Thyroid gland (tissue), 4 donors: ENCODE data around the gene CIAO3. TPM values are rescaled to one million over a fixed set of nuclear protein-coding genes. Genes with fewer than 3 reads are reported as not detected.
"Not testable (repeated sequence)": the region's sequence is repeated elsewhere in the genome, so short reads cannot be mapped to it uniquely, and the experiment has no call there.

ENCODE experiments used
- DNase-seq, 2 donors: peaks; one replicate each; pipeline ENCODE4 v3.0.0-alpha.2; 2019
- H3K27ac ChIP-seq, 3 donors: fragments of 200-600 bp; sonication (generic); 1 replicate in 2 of 3; 2 replicates in 1 of 3; pipeline ENCODE4 v1.5.1; 2016 to 2019; ENCODE audit warnings: mild to moderate bottlenecking in 1 of 3, moderate library complexity in 1 of 3
- H3K27me3 ChIP-seq: fragments of 200-600 bp; sonication (generic); one replicate; pipeline ENCODE4 v1.5.1; 2019
- H3K36me3 ChIP-seq, 2 donors: fragments of 200-600 bp; sonication (generic); one replicate each; pipeline ENCODE4 v1.5.1; 2016 to 2019
- H3K4me1 ChIP-seq, 2 donors: fragments of 200-600 bp; sonication (generic); one replicate each; pipeline ENCODE4 v1.5.1; 2017 to 2019
- H3K4me3 ChIP-seq, 3 donors: fragments of 200-600 bp; sonication (generic); replicated peaks in 1 of 3; 1 replicate in 2 of 3; 2 replicates in 1 of 3; pipeline ENCODE4 v1.5.1; 2016; ENCODE audit warnings: mild to moderate bottlenecking in 1 of 3
- H3K9me3 ChIP-seq: fragments of 200-600 bp; sonication (generic); one replicate; pipeline ENCODE4 v1.5.1; 2017
- POLR2A ChIP-seq, 2 donors: fragments of 450-650 bp; IDR thresholded peaks; one replicate each; pipeline ENCODE4 v1.6.1; 2017; ENCODE audit warnings: antibody characterized with exemption in 2 of 2, mild to moderate bottlenecking in 2 of 2, moderate library complexity in 1 of 2
- WGBS, 2 donors: methylation state at CpG; one replicate each; pipeline ENCODE4 v1.1.5; 2017; 5-methylcytosine and 5-hydroxymethylcytosine counted together
- intact Hi-C: fragments of 100-400 bp; cut with DNase I; formaldehyde crosslinking; loops from one replicate; pipeline ENCODE4 v1.15.1; 2023
- total RNA-seq, 4 donors: library from RNA; depleted of rRNA; stranded (reverse); fragments of >200 nt; gene quantifications; one replicate each; pipeline ENCODE4 v1.2.3, GENCODE V29; 2016
- TF ChIP-seq, protein P1 (sequence below), 6 experiments: fragments of 200-600 bp in 3 of 6; fragments of 450-650 bp in 3 of 6; sonication (generic) in 3 of 6; IDR thresholded peaks; one replicate each; pipeline ENCODE4 v1.5.1; 2016 to 2019; ENCODE audit warnings: antibody characterized with exemption in 6 of 6, mild to moderate bottlenecking in 2 of 6, inconsistent platforms in 1 of 6, moderate library complexity in 1 of 6

The CIAO3 gene
- total RNA-seq, 4 donors from 2014 or later, result 38.7 to 53.8 (median 44.6) TPM

DNA sequence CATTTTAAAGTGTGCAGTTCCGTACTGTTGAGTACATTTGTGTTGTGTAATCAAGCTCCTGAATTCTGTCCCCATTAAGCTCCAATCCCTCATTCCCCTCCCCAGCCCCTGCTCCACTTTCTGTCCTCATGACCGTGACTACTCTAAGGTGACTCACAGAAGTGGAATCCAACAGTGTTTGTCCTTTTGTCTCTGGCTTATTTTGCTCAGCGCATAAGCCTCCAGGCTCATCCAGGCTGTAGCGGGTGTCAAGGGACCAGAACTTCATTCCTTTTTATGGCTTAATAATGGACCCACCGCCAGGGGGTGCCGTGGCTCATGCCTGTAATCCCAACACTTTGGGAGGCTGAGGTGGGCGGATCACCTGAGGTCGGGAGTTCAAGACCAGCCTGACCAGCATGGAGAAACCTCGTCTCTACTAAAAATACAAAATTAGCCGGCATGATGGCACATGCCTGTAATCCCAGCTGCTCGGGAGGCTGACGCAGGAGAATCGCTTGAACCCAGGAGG, 28.0 kb downstream of the CIAO3 start:
- intact Hi-C loops, result loop anchor here (10.0 kb wide), 1 partner anchor 342 kb away; no protein-coding TSS in a partner anchor
- not testable (repeated sequence) for DNase-seq

DNA sequence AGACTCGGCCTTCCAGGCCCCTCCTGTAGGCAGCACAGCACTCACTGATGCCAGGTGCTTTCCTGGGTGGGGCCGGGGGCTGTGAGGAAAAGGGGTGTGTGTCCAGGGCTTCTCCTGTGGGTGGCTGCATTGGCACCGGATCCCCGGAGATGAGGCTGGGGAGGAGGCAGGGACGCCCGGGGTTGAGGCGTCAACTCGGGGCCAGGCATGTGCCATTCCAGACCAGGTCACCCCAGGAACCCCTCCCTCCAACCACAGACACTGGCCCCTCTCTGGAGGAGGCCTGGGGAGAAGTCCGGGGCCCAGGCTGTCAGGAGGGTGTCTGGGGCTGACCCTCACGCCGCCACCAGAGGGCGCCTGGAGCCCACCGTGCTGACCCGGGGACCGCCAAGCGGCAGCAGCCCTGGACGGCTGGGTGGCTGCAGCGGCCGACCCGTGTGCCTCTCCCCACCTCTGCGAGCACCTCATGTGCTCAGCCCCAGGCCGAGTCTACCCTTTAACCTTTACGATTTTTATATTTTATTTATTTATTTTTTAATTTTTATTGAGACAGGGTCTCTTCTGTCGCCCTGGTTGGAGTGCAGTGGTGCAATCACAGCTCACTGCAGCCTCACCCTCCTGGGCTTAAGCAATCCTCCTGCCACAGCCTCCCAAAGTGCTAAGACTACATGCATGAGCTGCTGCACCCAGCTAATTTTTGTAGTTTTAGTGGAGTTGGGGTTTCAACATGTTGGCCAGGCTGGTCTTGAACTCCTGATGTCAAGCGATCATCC, 29.1 kb downstream of the CIAO3 start:
- peaks cover 15 to 19% of the 10 kb centered on the region in 2 donors for H3K4me1 ChIP-seq
- 12 to 14% methylated on average over 21 to 22 of the region's 25 CpGs for WGBS, 2 donors
- no peaks in the 10 kb centered on the region for H3K27me3 ChIP-seq
- intact Hi-C loops, result loop anchor here (2.0 to 10.0 kb wide), 2 partner anchors 73 to 343 kb away; no protein-coding TSS in a partner anchor
- H3K27ac ChIP-seq, result no peak overlapping the region
- no peaks in the 10 kb centered on the region for H3K9me3 ChIP-seq
- peak; percentile 71 to 73 for DNase-seq
- H3K36me3 ChIP-seq, result no peaks in the 10 kb centered on the region
- H3K4me3 ChIP-seq, result no peak overlapping the region
- no peak for TF ChIP-seq POLR2A (IDR thresholded peaks at IDR 0.05)
- TF ChIP-seq, protein P1, sequence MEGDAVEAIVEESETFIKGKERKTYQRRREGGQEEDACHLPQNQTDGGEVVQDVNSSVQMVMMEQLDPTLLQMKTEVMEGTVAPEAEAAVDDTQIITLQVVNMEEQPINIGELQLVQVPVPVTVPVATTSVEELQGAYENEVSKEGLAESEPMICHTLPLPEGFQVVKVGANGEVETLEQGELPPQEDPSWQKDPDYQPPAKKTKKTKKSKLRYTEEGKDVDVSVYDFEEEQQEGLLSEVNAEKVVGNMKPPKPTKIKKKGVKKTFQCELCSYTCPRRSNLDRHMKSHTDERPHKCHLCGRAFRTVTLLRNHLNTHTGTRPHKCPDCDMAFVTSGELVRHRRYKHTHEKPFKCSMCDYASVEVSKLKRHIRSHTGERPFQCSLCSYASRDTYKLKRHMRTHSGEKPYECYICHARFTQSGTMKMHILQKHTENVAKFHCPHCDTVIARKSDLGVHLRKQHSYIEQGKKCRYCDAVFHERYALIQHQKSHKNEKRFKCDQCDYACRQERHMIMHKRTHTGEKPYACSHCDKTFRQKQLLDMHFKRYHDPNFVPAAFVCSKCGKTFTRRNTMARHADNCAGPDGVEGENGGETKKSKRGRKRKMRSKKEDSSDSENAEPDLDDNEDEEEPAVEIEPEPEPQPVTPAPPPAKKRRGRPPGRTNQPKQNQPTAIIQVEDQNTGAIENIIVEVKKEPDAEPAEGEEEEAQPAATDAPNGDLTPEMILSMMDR (IDR thresholded peaks at IDR 0.05), result peak; percentile 69 to 95 (median 88)

More for the DNA sequence above, 28.0 kb downstream of the CIAO3 start:
- not testable (repeated sequence) for H3K9me3 ChIP-seq, H3K4me3 ChIP-seq, H3K27ac ChIP-seq, H3K27me3 ChIP-seq, H3K36me3 ChIP-seq
- WGBS, 2 donors, result 54% methylated on average over 13 of the region's 13 CpGs
- TF ChIP-seq, protein P1 (IDR thresholded peaks at IDR 0.05), result peak in 2 of 6 experiments; percentile 9 to 21
- H3K4me1 ChIP-seq, result peaks cover 15 to 22% of the 10 kb centered on the region in 2 donors

DNA sequence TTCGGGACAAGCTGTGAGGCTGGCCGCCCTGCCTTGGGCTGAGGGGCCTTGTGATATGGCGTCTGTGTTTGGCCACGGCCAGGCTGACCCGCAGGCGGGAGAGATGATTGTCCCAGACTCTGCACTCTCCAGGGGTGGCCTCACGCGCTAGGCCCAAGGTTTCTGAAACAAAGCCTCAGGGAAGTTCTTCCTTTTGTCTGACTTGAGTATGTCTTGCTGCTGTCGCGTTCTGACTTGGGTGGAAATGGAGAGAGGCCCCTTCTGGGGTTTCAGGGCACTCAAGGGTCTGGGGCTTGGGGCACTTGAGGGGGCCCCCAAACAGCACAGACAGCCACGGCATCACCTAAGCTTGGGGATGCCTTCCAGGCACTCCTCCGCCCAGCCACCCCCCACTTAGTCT, 29.7 kb downstream of the CIAO3 start:
- H3K36me3 ChIP-seq, result no peaks in the 10 kb centered on the region
- H3K9me3 ChIP-seq, result no peaks in the 10 kb centered on the region
- peaks cover 4% of the 10 kb centered on the region for H3K27me3 ChIP-seq
- no peak overlapping the region for H3K4me3 ChIP-seq
- no peak overlapping the region for H3K27ac ChIP-seq
- intact Hi-C loops, result loop anchor here (2.0 to 10.0 kb wide), 2 partner anchors 74 to 344 kb away; no protein-coding TSS in a partner anchor
- 70 to 80% methylated on average over 9 of the region's 12 CpGs for WGBS, 2 donors
- TF ChIP-seq POLR2A (IDR thresholded peaks at IDR 0.05), result no peak
- TF ChIP-seq, protein P1 (IDR thresholded peaks at IDR 0.05), result no peak
- peaks cover 8 to 12% of the 10 kb centered on the region in 2 donors for H3K4me1 ChIP-seq
- DNase-seq, result no peak

DNA sequence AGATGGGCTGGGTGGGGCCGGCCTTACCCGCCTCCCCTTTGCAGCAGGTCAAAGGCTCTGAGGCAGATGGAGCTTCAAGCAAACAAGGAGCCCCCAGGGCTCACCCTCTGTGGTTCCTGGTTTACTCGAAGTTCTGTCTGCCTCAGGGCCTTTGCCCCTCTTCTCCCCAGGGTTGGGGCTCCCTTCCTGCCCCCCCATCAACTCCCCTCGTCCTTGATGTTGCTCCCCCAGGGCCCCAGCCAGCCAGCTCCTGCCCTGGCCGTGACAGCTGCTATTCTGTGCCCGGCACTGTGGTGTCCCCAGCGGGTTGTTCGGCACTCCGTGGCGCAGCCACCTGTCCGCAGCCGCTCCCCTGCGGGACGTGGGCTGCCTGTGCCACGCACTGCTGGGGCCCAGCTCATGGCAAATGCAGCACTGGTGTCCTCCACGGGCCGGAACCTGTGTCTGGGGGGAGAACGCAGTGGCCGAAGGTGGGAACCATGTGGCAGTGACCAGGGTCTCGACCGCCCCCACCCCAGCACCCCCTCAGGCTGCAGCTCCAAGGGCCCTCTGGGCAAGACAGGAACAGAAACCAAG, 30.2 kb downstream of the CIAO3 start:
- no peak for DNase-seq
- Histone ChIP-seq H3K4me3 (no peak overlapping the region), H3K4me1 (peaks cover 5 to 8% of the 10 kb centered on the region in 2 donors), H3K27ac (no peak overlapping the region), H3K36me3 (no peaks in the 10 kb centered on the region), H3K9me3 (no peaks in the 10 kb centered on the region), H3K27me3 (peaks cover 6% of the 10 kb centered on the region)
- TF ChIP-seq POLR2A (IDR thresholded peaks at IDR 0.05), result no peak
- TF ChIP-seq, protein P1 (IDR thresholded peaks at IDR 0.05), result no peak
- intact Hi-C loops, result loop anchor here (2.0 to 10.0 kb wide), 2 partner anchors 74 to 344 kb away; no protein-coding TSS in a partner anchor
- 57 to 65% methylated on average over 5 of the region's 21 CpGs for WGBS, 2 donors
